Muscle of back (tissue), 10 donors: ENCODE results near the gene AASDHPPT. TPM values are rescaled to one million over a fixed set of nuclear protein-coding genes. Genes with fewer than 3 reads are reported as not detected.

ENCODE experiments used
- polyA plus RNA-seq, 10 donors: library from polyadenylated mRNA; unstranded; fragments of 120-200 nt; gene quantifications; one replicate each; pipeline ENCODE4 v1.2.1, GENCODE V29; 2013; ENCODE audit not compliant: insufficient read length in 10 of 10

The AASDHPPT gene
- polyA plus RNA-seq, 10 donors, result 47.0 to 70.7 (median 55.0) TPM

Other genes starting within 250 kb of the AASDHPPT start
- 10 to 100 TPM; 13.7 to 22.1 (median 17.1) TPM for gene MSANTD4, start 55.4 kb upstream of the AASDHPPT start, polyA plus RNA-seq
- 1 to 10 TPM; 3.3 to 7.2 (median 4.7) TPM for gene KBTBD3, start 315 bp upstream of the AASDHPPT start, polyA plus RNA-seq